GM18511 (cell line): ENCODE results near the gene CHRND.

ENCODE experiments used
- ATAC-seq: cut with Tn5 transposase; IDR thresholded peaks from one replicate; pipeline ENCODE4 v1.9.1; 2021; ENCODE audit warnings: mild to moderate bottlenecking, moderate library complexity; ENCODE audit not compliant: unreplicated experiment

CHRND gene

DNA sequence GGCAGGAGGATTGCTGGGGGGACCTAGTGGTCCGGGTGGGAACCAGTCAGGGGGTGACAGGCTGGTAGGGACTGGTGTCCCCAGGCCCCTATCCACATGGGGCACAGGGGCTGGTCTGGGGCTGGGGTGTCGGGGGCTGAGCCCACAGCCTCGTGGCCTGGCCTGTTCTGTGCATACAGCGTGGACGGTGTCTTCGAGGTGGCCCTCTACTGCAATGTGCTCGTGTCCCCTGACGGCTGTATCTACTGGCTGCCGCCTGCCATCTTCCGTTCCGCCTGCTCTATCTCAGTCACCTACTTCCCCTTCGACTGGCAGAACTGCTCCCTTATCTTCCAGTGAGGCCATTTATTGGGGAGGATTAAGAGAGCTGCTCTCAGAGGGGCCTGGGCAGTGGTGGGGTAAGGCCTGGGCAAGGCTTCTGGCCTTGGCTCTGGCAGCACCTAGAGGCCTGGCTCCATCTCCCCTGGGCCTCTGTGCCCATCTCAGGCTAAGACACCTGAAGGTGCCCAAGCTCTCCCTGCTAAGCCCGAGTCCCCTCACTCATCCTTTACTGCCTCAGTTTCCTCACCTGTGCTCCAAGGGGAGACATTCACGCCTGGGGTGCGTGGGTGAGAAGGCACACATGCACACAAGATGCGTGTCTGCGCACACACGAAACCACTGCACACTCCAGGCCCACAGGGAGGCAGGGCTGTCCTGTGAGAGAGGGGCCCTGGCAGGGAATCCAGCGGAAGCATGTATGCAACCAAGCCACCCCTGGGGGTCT lies 15.4 kb downstream of the CHRND start:
- no peak for ATAC-seq

DNA sequence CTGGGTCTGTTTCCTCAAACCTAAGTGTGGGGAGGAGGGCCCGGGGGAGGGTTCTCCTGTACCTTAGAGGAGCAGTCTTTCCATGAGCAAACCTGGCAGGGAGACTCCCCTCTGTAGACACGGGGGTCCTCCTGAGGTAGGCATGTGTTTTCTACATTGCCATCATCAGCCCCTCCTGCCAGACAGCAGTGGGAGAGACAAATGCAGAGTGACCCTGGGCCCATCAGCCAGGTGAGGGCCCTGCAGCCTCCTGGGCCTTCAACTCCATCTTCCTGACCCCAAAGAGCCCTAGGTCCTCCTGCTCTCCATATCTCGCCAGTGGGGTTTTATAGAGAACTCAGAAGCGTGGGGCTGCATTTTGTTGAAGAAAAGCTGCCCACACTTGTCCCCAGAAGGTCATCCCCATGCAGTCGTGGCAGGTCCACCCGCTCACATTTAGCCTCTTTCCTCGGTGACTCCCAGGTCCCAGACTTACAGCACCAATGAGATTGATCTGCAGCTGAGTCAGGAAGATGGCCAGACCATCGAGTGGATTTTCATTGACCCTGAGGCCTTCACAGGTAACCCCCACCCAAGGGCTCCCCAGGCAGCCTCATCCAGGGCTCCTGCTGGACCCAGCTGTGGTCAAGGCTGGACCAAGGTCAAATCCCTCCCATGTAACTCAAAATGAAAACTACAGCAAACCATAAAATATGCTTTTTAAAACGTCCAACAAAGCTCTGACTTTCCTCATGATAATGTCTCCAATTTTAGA lies 16.2 kb downstream of the CHRND start:
- no peak for ATAC-seq

DNA sequence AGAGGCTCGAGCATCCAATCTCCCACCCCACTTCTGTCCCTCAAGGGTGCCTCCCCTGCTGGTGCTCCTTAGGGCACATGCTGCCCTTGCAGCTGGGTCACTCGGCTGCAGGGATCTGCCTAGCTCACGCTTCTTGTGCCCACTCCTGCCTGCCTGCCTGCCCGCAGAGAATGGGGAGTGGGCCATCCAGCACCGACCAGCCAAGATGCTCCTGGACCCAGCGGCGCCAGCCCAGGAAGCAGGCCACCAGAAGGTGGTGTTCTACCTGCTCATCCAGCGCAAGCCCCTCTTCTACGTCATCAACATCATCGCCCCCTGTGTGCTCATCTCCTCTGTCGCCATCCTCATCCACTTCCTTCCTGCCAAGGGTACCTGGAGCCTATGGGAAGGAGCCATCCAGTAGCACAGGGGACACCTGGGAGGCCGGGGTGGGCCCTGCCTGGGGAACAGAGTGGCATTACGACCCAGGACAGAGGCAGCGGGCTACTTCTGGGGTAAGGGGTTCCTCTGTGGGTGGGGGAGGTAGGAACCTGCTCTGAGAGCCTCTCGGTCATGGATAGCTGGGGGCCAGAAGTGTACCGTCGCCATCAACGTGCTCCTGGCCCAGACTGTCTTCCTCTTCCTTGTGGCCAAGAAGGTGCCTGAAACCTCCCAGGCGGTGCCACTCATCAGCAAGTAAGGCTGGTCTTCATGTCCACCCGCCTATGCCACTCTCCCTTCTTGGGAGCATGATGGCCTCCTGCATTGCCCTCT lies 16.9 kb downstream of the CHRND start:
- ATAC-seq = no peak

DNA sequence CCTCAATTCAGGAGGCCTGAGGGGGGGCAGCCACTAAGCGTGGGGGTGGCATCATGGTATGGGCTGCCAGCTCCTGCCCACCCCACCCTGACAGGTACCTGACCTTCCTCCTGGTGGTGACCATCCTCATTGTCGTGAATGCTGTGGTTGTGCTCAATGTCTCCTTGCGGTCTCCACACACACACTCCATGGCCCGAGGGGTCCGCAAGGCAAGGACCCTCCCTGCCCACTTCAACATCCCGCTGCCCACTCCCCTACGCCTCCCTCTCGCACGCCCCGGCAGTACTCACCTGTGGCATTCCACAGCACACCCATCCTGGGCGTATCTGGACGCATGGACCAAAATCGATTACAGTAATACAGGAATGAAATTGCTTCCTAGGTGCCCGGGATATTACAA lies 17.5 kb downstream of the CHRND start:
- no peak for ATAC-seq

DNA sequence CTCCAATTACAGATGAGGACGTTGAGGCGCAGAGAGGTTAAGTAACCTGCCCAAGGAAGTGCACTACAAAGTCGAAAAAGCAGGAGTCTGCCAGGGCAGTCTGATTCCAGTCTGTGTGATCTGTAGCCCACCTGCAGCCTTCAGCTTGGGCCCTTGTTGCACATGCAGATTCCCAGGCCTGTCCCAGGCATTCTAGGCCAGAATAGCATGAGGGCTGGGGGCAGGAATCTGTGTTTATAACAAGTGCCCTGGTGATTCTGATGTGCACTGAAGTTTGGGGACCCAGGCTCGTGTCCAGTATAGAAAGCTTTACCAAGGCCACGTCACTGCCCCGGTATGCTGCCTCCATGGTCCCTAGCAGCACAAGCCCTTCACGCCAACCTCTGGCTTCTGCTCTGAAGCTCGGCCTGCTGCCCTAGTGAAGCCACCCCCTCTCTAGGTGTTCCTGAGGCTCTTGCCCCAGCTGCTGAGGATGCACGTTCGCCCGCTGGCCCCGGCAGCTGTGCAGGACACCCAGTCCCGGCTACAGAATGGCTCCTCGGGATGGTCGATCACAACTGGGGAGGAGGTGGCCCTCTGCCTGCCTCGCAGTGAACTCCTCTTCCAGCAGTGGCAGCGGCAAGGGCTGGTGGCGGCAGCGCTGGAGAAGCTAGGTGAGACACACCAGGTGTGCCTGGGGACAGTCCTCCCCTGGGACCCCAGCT lies 18.1 kb downstream of the CHRND start:
- no peak for ATAC-seq

DNA sequence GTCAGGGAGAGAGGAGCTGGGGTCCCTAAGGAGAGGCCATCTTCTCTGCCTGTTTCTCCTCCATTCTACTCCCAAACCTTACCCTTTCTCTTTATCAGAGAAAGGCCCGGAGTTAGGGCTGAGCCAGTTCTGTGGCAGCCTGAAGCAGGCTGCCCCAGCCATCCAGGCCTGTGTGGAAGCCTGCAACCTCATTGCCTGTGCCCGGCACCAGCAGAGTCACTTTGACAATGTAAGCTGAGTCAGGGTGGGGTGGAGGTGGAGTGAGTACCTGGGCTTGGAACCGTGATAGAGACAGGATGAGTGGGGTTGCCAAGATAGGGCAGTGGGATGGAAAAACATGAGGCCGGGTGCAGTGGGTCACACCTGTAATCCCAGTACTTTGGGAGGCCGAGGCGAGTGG lies 18.7 kb downstream of the CHRND start:
- no peak for ATAC-seq

DNA sequence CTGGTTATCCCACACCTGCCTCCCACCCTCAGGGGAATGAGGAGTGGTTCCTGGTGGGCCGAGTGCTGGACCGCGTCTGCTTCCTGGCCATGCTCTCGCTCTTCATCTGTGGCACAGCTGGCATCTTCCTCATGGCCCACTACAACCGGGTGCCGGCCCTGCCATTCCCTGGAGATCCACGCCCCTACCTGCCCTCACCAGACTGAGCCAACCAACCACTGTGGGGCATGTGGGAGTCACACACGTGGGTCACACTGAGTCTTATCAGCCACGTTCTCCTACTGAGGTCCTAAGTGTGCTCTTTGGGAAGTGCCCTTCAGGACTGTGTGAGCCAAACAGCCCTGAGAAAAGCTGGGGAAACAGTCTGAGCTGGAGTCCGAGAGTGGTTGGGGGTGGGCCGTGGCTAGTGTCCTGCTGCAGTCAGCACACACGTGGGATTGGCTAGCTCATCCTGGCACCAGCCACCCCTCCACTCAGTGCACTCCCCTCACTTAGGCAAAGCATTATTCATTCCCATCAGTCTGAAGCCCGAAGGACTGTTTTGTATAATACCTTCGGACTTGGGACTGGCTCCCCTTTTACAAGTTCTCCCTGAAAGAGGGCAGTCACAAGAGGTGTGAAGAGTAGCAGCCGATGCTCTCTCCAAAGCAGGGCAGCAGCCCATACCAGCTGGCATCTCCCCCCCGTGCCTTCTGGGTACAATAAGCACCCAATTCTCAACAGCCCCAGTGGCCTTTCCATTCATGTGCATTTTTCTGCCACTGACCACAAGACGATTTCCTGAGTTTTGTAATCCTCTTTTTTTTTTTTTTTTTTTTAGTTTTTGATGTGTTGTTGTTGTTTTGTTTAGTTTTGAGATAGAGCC lies 19.8 kb downstream of the CHRND start:
- ATAC-seq = no peak

DNA sequence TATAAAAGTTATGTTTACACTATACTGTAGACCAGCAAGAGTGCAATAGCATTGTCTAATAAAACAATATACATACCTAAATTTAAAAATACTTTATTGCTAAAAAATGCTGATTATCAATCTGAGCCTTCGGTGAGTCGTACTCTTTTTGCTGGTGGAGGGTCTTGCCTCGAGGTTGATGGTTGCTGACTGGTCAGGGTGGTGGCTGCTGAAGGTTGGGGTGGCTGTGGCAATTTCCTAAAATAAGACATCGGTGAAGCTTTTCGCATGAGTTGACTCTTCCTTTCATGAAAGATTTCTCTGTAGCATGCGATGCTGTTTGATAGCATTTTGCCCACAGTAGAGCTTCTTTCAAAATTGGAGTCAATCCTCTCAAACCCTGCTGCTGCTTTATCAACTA lies 22.0 kb downstream of the CHRND start:
- ATAC-seq = no peak

DNA sequence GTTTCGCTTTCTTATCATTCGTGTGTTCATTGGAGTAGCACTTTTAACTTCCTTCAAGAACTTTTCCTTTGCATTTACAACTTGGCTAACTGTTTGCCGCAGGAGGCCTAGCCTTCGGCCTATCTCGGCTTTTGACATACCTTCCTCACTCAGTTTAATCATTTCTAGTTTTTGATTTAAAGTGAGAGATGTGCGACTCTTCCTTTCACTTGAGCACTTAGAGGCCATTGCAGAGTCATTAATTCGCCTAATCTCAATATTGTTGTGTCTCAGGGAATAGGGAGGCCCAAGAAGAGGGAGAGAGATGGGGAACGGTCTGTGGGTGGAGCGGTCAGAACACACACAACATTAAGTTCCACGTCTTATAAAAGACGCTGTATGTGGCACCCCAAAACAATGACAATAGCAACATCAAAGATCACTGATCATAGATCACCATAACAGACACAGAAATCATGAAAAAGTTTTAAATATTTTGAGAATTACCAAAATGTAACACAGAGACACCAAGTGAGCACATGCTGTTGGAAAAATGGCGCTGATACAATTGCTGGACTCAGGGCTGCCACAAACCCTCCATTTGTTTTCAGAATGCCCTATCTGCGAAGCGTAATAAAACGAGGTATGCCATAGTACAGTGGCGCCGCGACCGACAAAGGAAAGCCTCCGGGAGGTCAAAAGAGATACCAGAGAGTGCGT lies 23.8 kb downstream of the CHRND start:
- ATAC-seq = no peak

DNA sequence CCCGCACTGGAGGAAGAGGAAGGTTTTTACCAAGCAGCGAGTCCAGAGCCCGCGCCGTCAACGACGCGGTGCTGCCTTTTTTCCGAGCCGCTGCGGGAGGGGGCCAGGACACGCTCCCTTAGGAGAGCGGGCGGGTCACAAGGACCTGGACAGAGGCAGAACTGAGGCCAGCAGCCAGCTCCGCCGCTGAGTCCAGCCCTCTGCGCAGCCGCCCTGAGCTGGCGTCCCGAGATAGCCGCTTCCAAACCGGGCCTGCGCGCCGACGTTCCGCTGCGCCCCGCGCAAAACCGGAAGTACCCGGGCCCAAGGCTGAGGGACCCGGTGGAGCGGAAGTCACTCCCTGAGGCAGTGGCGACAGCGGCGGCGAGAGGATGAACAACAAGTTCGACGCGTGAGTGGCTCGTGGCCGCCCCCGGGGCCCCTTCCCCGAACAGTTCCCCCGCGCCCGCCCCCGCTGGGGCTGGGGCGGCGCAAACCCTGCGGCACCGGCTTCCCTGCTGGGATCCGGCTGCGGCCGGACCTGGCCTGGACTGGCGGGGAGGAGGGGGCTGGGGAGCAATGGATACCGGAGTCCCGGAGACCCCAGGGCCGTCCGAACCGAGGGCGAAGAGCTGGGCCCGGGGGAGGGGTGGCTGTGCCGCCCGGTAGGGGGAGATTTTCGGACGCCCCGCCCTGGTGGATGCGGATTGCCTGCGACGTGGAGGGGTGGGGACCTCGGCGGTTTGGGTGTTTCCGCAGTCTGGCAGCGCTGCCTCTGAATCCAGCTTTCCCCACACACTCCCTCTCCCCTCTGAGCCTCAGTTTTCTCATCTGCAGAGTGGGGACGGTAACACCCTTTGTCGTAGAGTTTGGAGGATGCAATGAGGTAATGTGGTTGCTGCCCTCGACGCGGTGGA lies 24.6 kb downstream of the CHRND start, which contains the start of the genes EIF4E2 and TIGD1:
Gene EIF4E2 (plus strand): TSS at position 336 of the 896 bp plus-strand sequence. CDS start 36 bp downstream, at position 372.
Gene TIGD1 (minus strand): TSS at position 204 of the 896 bp plus-strand sequence. CDS start 675 bp downstream, outside the sequence.
- peak; percentile 93 for ATAC-seq

DNA sequence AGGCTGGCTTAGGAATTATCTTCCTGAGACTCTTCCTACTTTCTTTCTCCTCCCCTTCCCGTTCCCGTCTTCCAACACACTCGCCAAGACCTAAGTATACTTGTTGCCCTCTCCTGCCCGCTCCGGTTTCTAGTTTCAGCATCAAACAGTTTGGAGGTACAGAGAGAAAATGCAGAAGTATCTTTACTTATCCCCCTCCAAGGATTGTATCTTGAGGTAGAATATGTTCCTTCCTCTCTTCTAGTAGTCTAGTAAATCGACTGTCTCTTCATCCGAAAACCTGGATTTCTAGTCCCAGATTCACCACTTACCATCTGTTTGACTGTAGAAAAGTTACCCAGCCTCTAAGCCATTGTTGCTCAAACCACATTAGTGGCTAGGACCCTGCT lies 25.3 kb downstream of the CHRND start:
- no peak for ATAC-seq

DNA sequence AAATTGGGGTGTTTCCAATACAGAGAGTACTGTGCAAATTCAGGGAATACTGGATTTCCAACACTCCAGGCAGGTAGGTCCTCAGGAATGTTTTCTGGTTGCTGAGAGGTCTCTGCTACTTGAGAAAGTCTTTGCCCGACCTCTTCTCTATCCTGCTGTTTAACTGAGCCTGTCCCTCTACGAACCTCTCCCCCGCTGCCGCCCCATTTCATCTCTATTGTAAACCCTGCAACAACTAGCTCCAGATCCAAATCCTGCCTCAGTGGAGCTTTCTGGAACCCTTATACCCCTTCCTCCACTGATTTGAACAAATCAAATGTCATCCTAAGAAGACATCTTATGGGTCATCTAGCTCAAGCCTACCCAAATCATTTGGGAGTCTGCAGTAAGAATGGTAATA lies 25.8 kb downstream of the CHRND start:
- ATAC-seq = no peak

DNA sequence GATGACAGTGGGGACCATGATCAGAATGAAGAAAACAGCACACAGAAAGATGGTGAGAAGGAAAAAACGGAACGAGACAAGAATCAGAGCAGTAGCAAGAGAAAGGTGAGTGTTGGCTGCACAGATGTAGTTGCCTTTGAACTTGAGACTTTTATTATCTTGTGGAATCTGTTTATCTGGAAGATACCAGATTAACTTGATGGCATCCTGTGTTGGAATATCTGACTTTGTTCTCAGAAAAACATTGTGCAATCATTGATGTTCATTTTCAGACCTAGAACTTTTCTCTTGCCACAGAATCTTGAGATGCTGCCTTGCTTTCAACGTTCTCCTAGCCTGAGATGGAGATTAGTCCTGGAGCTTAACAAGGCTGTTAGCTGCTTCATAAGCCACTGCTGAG lies 30.5 kb downstream of the CHRND start:
- no peak for ATAC-seq

DNA sequence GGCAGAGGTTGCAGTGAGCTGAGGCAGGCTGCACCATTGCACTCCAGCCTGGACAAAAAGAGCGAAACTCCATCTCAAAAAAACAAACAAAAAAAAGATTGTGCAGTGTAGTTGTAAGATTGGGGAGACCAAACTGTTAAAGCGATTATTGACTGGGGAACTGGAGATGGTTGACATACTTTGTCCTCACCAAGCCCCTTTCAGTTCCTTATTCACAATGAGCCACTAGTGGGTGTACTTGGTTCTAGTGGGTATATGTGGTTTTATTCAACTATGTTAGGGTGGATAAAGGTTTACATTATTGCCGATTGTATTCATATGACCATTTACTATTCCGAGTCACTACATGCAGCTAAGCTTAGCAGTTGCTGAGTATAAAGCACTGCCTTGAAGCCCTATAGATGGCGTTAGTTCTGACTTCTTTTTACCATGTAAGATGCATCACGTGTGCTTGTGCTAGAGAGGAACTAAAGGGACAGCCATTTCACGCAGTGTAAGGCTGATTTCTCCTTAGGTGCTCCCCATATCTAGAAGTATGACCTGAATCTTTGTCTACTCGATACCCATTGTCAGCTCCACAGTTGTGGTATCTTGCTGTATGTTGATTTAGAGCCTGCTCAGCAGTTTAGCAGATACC lies 36.7 kb downstream of the CHRND start:
- no peak for ATAC-seq

DNA sequence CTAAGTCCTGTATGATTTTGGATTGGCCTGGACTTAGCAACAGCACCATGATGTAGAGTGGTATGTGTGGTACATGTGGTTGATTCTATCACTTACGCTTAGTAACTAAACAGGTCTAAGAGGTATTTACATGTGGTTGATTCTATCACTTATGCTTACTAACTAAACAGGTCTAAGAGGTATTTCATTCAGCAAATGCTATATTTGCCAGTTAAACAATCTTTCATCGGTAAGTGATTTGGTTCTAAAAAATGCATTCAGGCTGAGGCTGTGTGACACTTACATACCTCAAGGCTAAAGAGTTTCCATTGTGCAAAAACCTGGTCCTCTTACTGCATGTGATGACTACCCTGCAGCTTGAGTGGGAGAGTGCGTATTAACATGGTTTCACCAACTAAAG lies 37.6 kb downstream of the CHRND start:
- ATAC-seq = no peak

DNA sequence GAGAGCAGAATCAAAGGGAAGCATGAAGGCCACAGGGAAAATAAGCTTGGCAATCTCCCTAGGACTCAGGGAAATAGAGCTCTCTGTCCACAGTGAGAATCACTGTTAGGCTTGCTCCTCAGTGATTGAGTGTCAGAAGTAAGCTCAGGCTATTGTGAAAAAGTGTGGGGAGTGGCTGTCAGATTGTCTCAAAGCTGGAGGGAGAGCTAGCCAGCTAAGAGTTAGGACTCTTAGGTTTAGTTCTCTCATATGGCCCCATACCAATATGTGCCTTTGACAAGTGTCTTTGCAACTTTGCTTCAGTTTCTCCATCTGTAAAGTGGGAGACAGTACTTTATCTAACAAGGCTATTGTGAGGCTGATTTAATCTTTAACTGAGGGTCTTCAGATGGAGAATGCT lies 41.8 kb downstream of the CHRND start:
- no peak for ATAC-seq

DNA sequence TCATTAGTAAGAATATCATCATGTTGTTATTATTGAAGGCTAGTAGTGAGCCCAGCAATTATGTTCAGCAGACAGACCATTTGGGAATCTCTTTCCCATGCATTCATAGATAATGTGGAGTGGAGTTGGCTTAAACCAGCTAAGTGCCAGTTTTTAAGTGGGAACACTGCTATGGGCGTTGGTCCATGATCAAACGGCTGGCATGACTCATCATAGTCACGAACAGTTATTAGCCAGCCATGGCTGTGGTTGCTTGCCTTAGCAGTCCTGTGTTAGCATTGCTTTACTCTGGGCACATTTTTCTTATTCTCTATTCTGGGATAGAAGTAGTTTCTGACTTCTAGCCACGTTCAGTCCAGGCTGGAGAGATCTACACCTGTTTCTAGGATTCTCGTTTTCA lies 42.2 kb downstream of the CHRND start:
- ATAC-seq = no peak

DNA sequence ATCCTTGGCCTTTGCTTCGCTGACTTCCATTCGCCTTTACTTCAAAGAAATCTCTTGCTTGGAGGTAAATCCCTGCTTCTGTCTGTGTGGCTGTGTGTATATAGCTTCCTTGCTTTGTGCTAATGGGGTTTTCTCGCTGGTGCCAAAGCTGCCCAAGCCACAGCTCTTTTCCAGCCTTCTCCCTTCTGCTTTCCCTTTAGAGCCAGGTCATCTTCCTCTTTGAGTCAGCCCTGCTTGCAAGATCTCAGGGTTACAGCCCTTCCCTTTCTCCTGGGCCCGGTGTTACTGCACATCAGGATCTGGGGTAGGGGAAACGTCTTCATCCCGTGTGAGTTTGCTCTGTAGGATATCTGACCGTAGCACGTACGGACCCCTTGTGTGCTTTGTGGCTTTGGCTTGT lies 43.6 kb downstream of the CHRND start:
- no peak for ATAC-seq
